Muscle layer of colon (tissue), 2 donors: ENCODE measurements around the gene LRRC26.

Experiments
- H3K27ac ChIP-seq: one replicate; pipeline ENCODE4 v1.7.0; 2013; ENCODE audit warnings: low read depth, mild to moderate bottlenecking, low read length, moderate library complexity
- H3K27me3 ChIP-seq, 2 donors: one replicate each; pipeline ENCODE4 v1.7.0; 2013; ENCODE audit warnings: low read length in 2 of 2, mild to moderate bottlenecking in 2 of 2; ENCODE audit not compliant: insufficient read depth in 2 of 2, control insufficient read depth in 1 of 2
- H3K36me3 ChIP-seq: one replicate; pipeline ENCODE4 v1.7.0; 2013; ENCODE audit warnings: mild to moderate bottlenecking, low read length; ENCODE audit not compliant: insufficient read depth
- H3K4me1 ChIP-seq: one replicate; pipeline ENCODE4 v1.7.0; 2013; ENCODE audit warnings: mild to moderate bottlenecking, low read length; ENCODE audit not compliant: insufficient read depth
- H3K4me3 ChIP-seq, 2 donors: one replicate each; pipeline ENCODE4 v1.7.0; 2013; ENCODE audit warnings: low read length in 2 of 2, low read depth in 1 of 2, mild to moderate bottlenecking in 1 of 2, moderate library complexity in 1 of 2
- H3K9ac ChIP-seq: one replicate; pipeline ENCODE4 v1.7.0; 2013; ENCODE audit warnings: low read length
- H3K9me3 ChIP-seq: one replicate; pipeline ENCODE4 v1.7.0; 2013; ENCODE audit warnings: mild to moderate bottlenecking, low read length
- donor health status: abdominal sarcoma.
- donor health status: Adenocarcinoma of cecum.

The LRRC26 gene

DNA sequence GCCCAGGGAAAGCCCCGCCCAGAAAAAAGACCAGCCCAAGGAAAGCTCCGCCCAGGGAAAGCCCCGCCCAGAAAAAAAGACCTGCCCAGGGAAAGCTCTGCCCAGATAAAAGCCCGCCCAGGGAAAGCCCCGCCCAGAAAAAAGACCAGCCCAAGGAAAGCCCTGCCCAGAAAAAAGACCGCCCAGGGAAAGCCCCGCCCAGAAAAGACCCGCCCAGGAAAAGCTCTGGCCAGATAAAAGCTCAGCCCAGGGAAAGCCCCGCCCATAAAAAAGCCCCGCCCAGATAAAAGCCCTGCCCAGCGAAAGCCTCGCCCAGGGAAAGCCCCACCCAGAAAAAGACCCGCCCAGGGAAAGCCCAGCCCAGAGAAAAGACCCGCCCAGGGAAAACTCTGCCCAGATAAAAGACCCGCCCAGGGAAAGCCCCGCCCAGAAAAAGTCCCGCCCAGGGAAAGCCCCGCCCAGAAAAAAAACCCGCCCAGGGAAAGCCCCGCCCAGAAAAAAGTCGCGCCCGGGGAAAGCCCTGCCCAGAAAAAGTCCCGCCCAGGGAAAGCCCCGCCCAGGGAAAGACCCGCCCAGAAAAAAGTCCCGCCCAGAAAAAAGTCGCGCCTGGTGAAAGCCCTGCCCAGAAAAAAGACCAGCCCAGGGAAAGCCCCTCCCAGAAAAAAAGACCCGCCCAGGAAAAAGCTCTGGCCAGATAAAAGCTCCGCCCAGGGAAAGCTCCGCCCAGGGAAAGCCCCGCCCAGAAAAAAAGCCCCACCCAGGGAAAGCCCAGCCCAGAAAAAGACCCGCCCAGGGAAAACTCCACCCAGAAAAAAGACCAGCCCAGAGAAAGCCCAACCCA, 19.0 kb downstream of the LRRC26 start:
- Histone ChIP-seq H3K4me3 (no peak overlapping the region), H3K27ac (no peak overlapping the region), H3K36me3 (no peaks in the 10 kb centered on the region), H3K9me3 (no peaks in the 10 kb centered on the region), H3K4me1 (no peaks in the 10 kb centered on the region), H3K9ac (no peak overlapping the region), H3K27me3 (peaks cover 0 to 47% of the 10 kb centered on the region in 2 donors)

- no peaks in the 10 kb centered on the region for H3K4me1 ChIP-seq
- H3K27me3 ChIP-seq, result peaks cover 0 to 41% of the 10 kb centered on the region in 2 donors
- no peaks in the 10 kb centered on the region for H3K36me3 ChIP-seq
- H3K27ac ChIP-seq, result no peak overlapping the region
- no peak overlapping the region for H3K4me3 ChIP-seq
- H3K9ac ChIP-seq, result no peak overlapping the region
- no peaks in the 10 kb centered on the region for H3K9me3 ChIP-seq
Measured at GRCh38 chr9:137149942-137150616, 19.8 kb downstream of the LRRC26 start.

- H3K27ac ChIP-seq, result no peak overlapping the region
- H3K4me1 ChIP-seq, result no peaks in the 10 kb centered on the region
- H3K9me3 ChIP-seq, result no peaks in the 10 kb centered on the region
- no peaks in the 10 kb centered on the region for H3K36me3 ChIP-seq
- H3K4me3 ChIP-seq, result no peak overlapping the region
- peaks cover 0 to 41% of the 10 kb centered on the region in 2 donors for H3K27me3 ChIP-seq
- H3K9ac ChIP-seq, result no peak overlapping the region
Measured at GRCh38 chr9:137149363-137149762, 20.5 kb downstream of the LRRC26 start.

- peaks cover 0 to 42% of the 10 kb centered on the region in 2 donors for H3K27me3 ChIP-seq
- H3K4me1 ChIP-seq, result no peaks in the 10 kb centered on the region
- no peaks in the 10 kb centered on the region for H3K9me3 ChIP-seq
- H3K27ac ChIP-seq, result no peak overlapping the region
- no peaks in the 10 kb centered on the region for H3K36me3 ChIP-seq
- H3K9ac ChIP-seq, result no peak overlapping the region
- no peak overlapping the region for H3K4me3 ChIP-seq
Measured at GRCh38 chr9:137148661-137149060, 21.2 kb downstream of the LRRC26 start.

DNA sequence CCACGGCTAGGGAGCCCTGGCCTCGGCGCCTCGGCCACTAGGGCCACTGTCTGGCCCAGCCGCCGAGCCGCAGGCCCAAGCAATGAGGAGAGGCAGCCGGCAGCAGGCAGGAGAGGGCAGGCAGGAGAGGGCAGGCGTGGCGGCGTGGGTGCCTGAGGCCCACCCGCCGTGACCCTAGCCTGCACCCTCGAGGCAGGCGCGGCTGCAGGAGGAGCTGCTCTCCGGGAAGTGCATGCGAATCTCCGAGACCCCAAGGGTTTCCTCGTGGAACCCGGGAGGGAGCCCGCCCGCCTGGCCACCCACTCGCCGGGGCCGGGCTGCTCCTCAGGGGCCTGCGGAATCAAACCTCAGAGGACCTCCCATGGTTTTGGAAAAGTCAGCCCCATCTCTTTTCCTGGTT, 21.6 kb downstream of the LRRC26 start:
- no peaks in the 10 kb centered on the region for H3K4me1 ChIP-seq
- H3K27ac ChIP-seq, result no peak overlapping the region
- H3K27me3 ChIP-seq, result peaks cover 0 to 47% of the 10 kb centered on the region in 2 donors
- no peaks in the 10 kb centered on the region for H3K36me3 ChIP-seq
- H3K9me3 ChIP-seq, result no peaks in the 10 kb centered on the region
- H3K9ac ChIP-seq, result no peak overlapping the region
- H3K4me3 ChIP-seq, result no peak overlapping the region

DNA sequence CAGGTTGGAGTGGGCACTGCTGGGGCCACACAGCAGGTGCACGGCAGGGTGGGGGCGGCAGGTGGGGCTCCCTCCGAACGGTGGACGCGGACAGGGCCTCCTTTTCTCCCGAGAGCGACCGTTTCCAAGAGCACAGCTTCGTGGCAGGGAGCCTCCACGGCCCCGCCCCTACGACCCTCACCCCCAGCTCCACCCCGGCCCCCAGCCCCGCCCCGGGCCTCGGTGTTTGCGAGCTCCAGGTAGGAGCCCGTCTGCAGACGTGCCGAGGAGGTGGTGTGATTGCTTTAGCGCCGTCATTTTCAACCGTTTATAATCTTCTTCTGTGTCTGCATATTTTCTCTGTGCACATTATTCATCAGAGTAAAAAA, 22.1 kb downstream of the LRRC26 start:
- Histone ChIP-seq H3K36me3 (no peaks in the 10 kb centered on the region), H3K9ac (no peak overlapping the region), H3K9me3 (no peaks in the 10 kb centered on the region), H3K27me3 (peaks cover 0 to 51% of the 10 kb centered on the region in 2 donors), H3K27ac (no peak overlapping the region), H3K4me1 (no peaks in the 10 kb centered on the region), H3K4me3 (no peak overlapping the region)

GRCh38 chr9:137147091-137147792, 22.6 kb downstream of the LRRC26 start:
- H3K9me3 ChIP-seq, result no peaks in the 10 kb centered on the region
- no peak overlapping the region for H3K9ac ChIP-seq
- H3K4me1 ChIP-seq, result no peaks in the 10 kb centered on the region
- no peak overlapping the region for H3K27ac ChIP-seq
- no peak overlapping the region for H3K4me3 ChIP-seq
- peaks cover 0 to 57% of the 10 kb centered on the region in 2 donors for H3K27me3 ChIP-seq
- H3K36me3 ChIP-seq, result no peaks in the 10 kb centered on the region

GRCh38 chr9:137146527-137146918, 23.3 kb downstream of the LRRC26 start:
- Histone ChIP-seq H3K4me1 (no peaks in the 10 kb centered on the region), H3K36me3 (no peaks in the 10 kb centered on the region), H3K9ac (no peak overlapping the region), H3K27me3 (peaks cover 0 to 64% of the 10 kb centered on the region in 2 donors), H3K27ac (no peak overlapping the region), H3K4me3 (no peak overlapping the region), H3K9me3 (no peaks in the 10 kb centered on the region)

DNA sequence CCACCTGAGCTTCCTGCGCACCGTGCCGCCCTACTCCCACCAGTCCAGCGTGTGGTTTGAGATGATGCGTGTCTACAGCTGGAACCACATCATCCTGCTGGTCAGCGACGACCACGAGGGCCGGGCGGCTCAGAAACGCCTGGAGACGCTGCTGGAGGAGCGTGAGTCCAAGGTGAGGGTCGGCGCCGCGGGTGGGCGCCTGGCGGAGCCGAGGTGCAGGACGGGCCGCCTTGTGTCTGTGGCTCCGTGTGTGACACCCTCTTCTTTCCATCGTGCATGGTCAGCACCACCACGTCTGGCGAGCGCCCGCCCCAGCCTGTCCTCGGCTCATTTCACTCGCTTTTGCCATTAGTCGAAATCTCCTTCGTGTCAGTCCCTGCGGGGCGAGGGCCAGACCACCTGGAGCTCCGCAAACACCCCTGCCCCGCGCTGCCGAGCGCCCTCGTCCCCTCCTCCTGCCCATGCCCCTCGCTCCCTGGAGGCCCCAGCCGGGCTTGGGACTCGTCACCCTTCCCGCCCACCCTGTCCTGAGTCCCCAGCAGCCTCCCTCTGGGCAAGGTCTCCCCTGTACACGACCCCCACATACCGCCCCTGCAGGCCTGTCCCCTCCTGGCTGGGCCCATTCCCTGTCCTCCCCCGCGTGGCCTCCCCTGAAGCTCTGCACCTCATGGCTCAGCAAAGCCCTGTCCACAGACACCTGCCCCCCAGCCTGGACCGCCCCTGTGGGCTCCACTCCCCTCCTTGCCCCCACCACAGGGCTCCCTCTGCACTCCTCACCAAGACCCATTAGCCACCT, 23.9 kb downstream of the LRRC26 start:
- peaks cover 0 to 70% of the 10 kb centered on the region in 2 donors for H3K27me3 ChIP-seq
- no peak overlapping the region for H3K27ac ChIP-seq
- H3K4me1 ChIP-seq, result no peaks in the 10 kb centered on the region
- H3K4me3 ChIP-seq, result no peak overlapping the region
- no peaks in the 10 kb centered on the region for H3K9me3 ChIP-seq
- H3K36me3 ChIP-seq, result no peaks in the 10 kb centered on the region
- H3K9ac ChIP-seq, result no peak overlapping the region

- H3K4me3 ChIP-seq, result no peak overlapping the region
- no peaks in the 10 kb centered on the region for H3K9me3 ChIP-seq
- no peak overlapping the region for H3K9ac ChIP-seq
- peaks cover 14 to 72% of the 10 kb centered on the region in 2 donors for H3K27me3 ChIP-seq
- no peak overlapping the region for H3K27ac ChIP-seq
- H3K36me3 ChIP-seq, result no peaks in the 10 kb centered on the region
- H3K4me1 ChIP-seq, result no peaks in the 10 kb centered on the region
Measured at GRCh38 chr9:137143459-137143858, 26.4 kb downstream of the LRRC26 start.
